ENCODE measurements around the gene CLVS2. TPM values are rescaled to one million over a fixed set of nuclear protein-coding genes. Genes with fewer than 3 reads are reported as not detected.

The CLVS2 gene
- total and polyA plus RNA-seq, 4 donors, result 0.25 TPM; not detected in 3

DNA sequence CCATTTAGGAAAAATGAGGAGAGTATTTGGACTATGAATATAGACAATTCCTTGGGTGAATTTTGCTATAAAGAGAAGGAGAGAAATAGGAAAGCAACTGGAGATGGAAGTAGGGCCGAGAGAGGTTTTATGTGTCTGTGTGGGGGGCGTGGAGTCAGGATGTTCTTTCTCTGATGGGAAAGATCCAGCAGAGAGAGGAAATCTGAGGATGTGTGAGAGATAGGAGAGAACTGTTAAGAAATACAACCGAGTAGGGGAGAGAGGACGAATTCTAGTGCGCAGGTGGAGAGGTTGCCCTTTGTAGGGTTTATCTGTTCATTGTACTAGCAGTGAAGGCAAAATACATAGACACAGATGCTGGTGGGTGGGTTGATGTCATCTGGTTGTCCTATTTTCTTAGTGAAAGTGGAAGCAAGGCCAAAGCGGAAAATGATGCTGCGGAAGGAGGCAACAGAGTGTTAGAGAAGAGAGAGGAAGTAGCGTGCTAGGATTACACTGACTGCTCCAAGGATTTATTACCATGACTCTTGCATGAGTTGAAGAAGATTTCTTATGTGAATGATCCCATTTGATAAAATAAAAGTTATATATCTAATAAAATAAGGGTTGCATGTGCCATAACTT, 57.7 kb downstream of the CLVS2 start:
- TF ChIP-seq EGR1 (IDR thresholded peaks at IDR 0.05; ENCODE audit: low read depth in 2 of 2) (no peak), HNF4G (IDR thresholded peaks at IDR 0.05) (no peak), GABPA (IDR thresholded peaks at IDR 0.05 in 1 of 2, conservative IDR thresholded peaks at IDR 0.05 in 1 of 2) (no peak), YY1 (IDR thresholded peaks at IDR 0.05) (no peak), SP1 (IDR thresholded peaks at IDR 0.05) (no peak), FOXA2 (IDR thresholded peaks at IDR 0.05) (no peak), HNF4A (conservative IDR thresholded peaks at IDR 0.05) (no peak)
- TF ChIP-seq, protein P1, sequence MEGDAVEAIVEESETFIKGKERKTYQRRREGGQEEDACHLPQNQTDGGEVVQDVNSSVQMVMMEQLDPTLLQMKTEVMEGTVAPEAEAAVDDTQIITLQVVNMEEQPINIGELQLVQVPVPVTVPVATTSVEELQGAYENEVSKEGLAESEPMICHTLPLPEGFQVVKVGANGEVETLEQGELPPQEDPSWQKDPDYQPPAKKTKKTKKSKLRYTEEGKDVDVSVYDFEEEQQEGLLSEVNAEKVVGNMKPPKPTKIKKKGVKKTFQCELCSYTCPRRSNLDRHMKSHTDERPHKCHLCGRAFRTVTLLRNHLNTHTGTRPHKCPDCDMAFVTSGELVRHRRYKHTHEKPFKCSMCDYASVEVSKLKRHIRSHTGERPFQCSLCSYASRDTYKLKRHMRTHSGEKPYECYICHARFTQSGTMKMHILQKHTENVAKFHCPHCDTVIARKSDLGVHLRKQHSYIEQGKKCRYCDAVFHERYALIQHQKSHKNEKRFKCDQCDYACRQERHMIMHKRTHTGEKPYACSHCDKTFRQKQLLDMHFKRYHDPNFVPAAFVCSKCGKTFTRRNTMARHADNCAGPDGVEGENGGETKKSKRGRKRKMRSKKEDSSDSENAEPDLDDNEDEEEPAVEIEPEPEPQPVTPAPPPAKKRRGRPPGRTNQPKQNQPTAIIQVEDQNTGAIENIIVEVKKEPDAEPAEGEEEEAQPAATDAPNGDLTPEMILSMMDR (IDR thresholded peaks at IDR 0.05; ENCODE audit: low read depth, low read length, missing input control), result no peak
- TF ChIP-seq, protein P2, sequence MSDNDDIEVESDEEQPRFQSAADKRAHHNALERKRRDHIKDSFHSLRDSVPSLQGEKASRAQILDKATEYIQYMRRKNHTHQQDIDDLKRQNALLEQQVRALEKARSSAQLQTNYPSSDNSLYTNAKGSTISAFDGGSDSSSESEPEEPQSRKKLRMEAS (IDR thresholded peaks at IDR 0.05), result no peak
- TF ChIP-seq, protein P3, sequence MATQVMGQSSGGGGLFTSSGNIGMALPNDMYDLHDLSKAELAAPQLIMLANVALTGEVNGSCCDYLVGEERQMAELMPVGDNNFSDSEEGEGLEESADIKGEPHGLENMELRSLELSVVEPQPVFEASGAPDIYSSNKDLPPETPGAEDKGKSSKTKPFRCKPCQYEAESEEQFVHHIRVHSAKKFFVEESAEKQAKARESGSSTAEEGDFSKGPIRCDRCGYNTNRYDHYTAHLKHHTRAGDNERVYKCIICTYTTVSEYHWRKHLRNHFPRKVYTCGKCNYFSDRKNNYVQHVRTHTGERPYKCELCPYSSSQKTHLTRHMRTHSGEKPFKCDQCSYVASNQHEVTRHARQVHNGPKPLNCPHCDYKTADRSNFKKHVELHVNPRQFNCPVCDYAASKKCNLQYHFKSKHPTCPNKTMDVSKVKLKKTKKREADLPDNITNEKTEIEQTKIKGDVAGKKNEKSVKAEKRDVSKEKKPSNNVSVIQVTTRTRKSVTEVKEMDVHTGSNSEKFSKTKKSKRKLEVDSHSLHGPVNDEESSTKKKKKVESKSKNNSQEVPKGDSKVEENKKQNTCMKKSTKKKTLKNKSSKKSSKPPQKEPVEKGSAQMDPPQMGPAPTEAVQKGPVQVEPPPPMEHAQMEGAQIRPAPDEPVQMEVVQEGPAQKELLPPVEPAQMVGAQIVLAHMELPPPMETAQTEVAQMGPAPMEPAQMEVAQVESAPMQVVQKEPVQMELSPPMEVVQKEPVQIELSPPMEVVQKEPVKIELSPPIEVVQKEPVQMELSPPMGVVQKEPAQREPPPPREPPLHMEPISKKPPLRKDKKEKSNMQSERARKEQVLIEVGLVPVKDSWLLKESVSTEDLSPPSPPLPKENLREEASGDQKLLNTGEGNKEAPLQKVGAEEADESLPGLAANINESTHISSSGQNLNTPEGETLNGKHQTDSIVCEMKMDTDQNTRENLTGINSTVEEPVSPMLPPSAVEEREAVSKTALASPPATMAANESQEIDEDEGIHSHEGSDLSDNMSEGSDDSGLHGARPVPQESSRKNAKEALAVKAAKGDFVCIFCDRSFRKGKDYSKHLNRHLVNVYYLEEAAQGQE (IDR thresholded peaks at IDR 0.05), result no peak
- Histone ChIP-seq H3K36me3 (ENCODE audit: control insufficient read depth in 4 of 4, insufficient read depth in 3 of 4, low read depth in 1 of 4, low read length in 3 of 4) (no peaks in the 10 kb centered on the region), H3K4me3 (ENCODE audit: low read depth in 1 of 3, low read length in 3 of 3) (no peak overlapping the region), H3K4me1 (ENCODE audit: control insufficient read depth in 4 of 4, insufficient read depth in 4 of 4, low read length in 3 of 4) (peaks cover 1 to 11% (median 4%) of the 10 kb centered on the region in 4 donors), H3K9ac (ENCODE audit: low read depth in 1 of 2, low read length in 2 of 2) (no peak overlapping the region), H3K9me3 (ENCODE audit: control insufficient read depth in 4 of 4, low read length in 3 of 4) (no peaks in the 10 kb centered on the region), H3K27ac (ENCODE audit: low read depth in 1 of 2, low read length in 2 of 2) (no peak overlapping the region), H3K27me3 (ENCODE audit: control insufficient read depth in 4 of 4, insufficient read depth in 4 of 4, low read length in 3 of 4) (no peaks in the 10 kb centered on the region)
- DNase-seq (ENCODE audit: low spot score), result no peak
- WGBS, result 85% methylated on average over 8 of the region's 8 CpGs

DNA sequence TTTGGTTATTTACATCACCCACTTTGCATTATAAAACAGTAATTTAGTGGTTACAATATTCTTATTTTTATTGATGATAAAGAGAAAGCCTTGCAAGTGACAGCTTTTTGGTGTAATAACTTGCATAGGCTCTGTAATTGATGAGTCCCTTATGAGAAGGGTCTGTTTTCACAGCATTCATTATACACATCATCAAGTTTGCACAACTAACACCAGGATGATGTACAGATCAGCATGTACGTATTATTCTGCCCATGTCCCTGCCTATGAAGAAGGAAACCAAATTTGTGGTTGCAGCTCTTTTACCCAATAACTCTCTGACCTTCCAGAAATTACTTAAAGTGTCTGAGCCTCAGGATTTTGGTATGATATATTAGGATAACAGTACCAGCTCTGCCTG, 59.2 kb downstream of the CLVS2 start:
- H3K4me3 ChIP-seq (ENCODE audit: low read depth in 1 of 3, low read length in 3 of 3), result no peak overlapping the region
- TF ChIP-seq, protein P3 (IDR thresholded peaks at IDR 0.05), result no peak
- no peak for TF ChIP-seq FOXA1 (IDR thresholded peaks at IDR 0.05)
- no peak for TF ChIP-seq HNF4G (IDR thresholded peaks at IDR 0.05)
- H3K27ac ChIP-seq (ENCODE audit: low read depth in 1 of 2, low read length in 2 of 2), result no peak overlapping the region
- H3K9me3 ChIP-seq (ENCODE audit: control insufficient read depth in 4 of 4, low read length in 3 of 4), result no peaks in the 10 kb centered on the region
- H3K4me1 ChIP-seq (ENCODE audit: control insufficient read depth in 4 of 4, insufficient read depth in 4 of 4, low read length in 3 of 4), result peaks cover 1 to 11% (median 4%) of the 10 kb centered on the region in 4 donors
- H3K36me3 ChIP-seq (ENCODE audit: control insufficient read depth in 4 of 4, insufficient read depth in 3 of 4, low read depth in 1 of 4, low read length in 3 of 4), result no peaks in the 10 kb centered on the region
- DNase-seq (ENCODE audit: low spot score), result no peak
- WGBS, result 83% methylated on average over 1 of the region's 1 CpG
- H3K9ac ChIP-seq (ENCODE audit: low read depth in 1 of 2, low read length in 2 of 2), result no peak overlapping the region
- H3K27me3 ChIP-seq (ENCODE audit: control insufficient read depth in 4 of 4, insufficient read depth in 4 of 4, low read length in 3 of 4), result no peaks in the 10 kb centered on the region

Data from liver (tissue), 9 donors.